HG03097 (cell line): ENCODE results near the gene RSL24D1.
"Not testable (repeated sequence)": the region's sequence is repeated elsewhere in the genome, so short reads cannot be mapped to it uniquely, and the experiment has no call there.

Experiments used
- ATAC-seq: cut with Tn5 transposase; IDR thresholded peaks from one replicate; pipeline ENCODE4 v1.9.1; 2021; ENCODE audit not compliant: unreplicated experiment, low FRiP score

Gene RSL24D1

DNA sequence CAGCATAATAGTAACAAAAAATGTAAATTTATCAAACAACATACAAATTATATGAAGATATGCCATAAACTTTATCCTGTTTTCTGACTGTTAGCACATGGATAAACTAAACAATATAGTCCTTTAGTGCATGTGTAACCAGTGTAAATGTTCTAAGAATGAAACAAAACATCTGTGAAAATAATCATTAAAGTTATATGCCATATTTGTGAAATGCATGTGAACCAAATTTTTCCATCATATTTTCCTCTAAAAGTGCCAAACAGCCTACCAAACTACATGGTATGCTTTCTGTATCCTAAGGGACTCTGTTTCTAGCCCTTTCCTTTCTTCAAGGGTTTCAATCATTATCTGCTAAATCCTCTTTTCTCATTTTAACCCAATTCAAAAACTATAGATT is 23.9 kb upstream of the RSL24D1 start:
- ATAC-seq = no peak

DNA sequence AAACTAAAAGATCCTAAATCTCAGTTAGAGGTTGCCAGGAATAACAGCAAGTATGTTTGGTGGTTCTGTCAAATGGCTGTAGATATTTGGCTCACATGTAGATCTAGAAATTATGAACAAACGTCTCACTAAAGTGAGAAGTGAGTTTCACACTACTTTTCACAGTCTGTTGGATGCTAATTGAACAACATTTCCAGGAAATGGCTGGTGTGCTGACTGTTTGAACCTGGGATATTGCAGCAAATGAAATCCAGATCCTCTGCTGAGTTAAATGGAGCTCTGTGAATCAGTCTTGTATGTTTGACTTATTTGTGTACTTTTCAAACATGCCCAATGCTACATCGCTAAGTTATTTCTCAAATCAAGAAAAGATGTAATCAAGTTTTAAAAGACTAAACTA is 21.3 kb upstream of the RSL24D1 start:
- ATAC-seq = no peak

DNA sequence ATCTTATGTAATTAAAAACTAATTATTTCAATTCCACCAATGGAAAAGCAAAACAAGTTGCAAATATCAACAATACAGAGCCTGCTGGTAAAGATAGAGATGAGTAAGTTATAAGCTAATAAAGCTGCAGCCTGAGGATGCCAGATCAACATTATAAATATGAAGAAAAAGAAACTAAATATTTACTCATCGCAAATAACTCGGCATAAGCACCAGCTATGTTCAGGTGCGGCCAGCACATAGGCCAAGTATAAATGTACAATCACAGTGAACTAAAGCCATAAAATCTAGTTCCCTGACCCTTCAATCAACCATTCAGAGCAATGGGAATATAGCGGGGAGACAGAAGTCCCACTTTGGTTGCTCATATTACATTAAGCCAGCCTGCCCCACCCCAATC is 7.7 kb upstream of the RSL24D1 start:
- no peak for ATAC-seq

DNA sequence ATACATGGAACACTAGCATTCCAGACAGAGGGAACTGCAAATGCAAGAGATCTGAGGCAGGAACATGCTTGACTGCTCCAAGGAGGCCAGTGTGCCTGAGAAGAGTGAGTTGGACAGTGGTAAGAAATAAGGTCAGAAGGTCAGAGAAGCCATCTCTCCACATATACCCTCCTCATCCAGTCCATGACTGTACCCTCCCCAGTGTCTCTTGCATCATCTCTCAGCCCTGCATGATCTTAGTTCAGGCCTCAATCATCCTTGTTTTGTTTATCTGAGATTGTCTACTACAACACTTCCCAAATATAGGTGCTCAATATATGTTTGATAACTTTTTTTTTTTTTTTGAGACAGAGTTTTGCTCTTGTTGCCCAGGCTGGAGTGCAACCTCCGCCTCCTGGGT is 5.5 kb upstream of the RSL24D1 start:
- ATAC-seq = no peak

DNA sequence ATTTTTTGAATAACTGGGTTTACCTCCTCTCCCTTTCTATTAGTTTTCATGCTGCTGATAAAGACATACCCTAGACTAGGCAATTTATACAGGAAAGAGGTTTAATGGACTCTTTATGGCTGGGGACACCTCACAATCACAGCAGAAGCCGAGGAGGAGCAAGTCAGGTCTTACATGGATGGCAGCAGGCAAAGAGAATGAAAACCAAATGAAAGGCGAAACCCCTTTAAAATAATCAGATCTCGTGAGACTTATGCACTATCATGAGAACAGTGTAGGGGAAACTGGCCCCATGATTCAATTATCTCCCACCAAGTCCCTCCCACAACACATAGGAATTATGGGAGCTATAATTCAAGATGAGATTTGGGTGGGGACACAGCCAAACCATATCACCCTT is 2.0 kb upstream of the RSL24D1 start:
- ATAC-seq = no peak

DNA sequence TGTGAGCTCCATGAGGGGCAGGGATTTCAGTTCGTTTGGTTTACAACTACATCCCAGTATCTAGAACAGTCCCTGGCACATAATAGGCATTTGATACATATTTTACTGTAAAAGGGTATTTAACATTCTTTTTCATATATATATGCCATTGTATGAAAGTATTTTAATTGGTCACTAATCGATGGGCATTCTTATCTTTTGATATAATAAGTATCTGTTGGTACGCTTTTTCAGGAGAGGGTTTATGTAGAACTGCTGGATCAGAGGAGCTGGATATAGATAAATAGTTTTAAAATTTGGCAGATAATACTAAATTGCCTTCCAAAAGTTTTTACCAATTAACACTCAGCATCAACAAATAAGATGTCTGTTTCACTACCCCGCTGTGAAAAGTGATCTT is 978 bp upstream of the RSL24D1 start:
- no peak for ATAC-seq

DNA sequence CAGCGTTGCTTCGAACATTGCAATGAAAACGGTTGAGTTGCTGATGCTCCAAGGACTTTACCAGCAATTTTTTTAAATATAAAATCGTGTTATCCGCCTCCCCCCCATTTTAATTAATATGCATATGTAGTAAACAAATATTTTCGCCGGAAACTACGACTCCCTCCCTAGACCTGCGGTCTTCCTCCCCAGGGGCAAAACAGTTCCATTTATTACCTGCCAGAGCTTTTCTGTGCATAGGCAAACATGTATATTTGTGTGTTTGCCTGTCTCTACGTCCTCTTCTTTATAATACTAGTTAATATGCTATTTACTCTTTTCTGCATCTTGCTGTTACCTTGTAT is 593 bp upstream of the RSL24D1 start:
- peak; percentile 3 for ATAC-seq

DNA sequence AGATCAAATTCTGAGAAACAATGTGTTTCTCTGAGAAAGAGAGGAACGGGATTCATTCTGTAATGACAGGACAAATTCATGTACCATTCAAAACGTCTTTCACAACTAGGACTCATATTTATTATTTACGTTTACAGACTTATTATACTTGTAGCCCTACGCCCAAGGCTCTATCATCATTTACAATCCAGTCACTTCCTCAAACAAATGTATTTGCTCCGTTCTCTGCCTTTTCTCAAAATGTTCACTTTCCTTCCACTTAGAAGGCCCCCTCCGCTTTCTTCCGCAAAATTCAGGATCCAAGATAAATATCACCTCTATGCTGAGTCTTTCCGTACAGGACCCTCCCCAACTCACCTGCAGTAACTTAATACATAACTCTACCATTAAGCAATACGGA is 745 bp downstream of the RSL24D1 start:
- ATAC-seq = no peak

DNA sequence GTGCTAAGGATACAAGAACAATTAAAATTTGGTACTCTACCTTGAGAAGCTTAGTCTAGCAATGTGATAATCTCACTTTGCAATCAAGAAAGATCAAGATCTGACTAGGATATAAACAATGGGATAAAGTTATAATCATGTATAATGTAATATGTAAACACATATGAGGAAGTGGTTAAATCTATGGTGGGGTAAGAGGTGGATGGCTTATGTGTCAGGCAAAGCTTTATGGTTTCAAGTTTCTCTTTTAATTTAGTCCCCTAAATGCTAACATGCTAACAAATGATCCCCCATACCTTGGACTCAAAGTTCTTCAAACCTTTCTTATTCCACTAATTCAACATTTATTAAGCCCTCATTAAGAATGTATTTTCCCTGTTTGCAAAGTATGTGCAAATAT is 2.5 kb downstream of the RSL24D1 start:
- no peak for ATAC-seq

DNA sequence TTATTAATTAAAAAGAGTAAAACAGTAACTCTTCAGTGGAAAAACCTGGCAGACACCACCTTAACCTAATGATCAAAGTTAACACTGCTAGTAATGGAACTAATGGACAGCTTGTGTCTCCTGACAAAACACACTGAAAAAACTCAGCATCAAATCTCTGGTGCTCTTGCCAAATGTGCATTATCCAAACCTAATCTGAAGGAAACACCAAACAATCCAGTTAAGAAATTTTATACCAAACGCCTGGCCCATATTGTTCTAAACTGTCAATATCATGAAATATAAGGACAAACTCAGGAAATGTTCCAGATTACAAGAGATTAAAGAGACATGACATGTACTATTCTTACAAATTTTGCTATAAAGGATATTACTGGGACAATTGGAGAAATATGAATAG is 10.4 kb downstream of the RSL24D1 start:
- no peak for ATAC-seq

DNA sequence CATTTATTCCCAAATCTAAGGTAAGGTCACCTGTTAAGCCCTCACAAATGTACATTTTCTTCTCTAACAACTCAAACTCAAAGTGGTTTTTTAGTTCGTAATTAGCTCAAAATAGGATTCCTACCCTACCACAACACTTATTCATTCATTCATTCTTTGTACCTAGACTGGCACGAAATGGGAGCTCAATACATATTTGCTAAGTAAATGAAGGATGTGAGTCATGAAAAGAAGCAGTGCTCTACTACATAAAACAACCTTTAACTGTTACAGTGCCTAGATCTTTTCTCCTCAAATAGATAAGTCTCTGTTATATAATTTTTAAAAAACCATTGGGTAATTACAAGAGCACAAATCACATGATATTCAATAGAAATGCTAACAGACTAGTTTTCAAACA is 13.1 kb downstream of the RSL24D1 start:
- ATAC-seq = no peak

DNA sequence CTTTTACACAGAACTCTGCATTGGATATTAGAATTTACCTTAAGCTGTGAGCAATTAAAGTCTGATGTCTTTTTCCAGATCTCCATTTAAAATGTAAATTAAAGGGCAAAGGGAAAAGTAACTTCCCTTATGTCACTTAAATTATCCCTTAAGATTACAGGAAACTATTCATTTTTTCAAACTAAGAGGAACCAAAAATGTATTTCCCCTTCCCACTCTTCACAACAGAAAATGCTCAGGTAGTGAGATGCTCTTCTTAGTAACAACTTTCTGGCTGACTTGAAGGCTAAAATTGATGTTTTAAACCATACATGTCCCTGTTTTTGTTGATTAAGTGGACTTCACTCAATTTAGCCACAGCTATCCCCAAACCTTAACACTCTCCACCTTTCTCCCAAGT is 17.6 kb downstream of the RSL24D1 start:
- no peak for ATAC-seq

DNA sequence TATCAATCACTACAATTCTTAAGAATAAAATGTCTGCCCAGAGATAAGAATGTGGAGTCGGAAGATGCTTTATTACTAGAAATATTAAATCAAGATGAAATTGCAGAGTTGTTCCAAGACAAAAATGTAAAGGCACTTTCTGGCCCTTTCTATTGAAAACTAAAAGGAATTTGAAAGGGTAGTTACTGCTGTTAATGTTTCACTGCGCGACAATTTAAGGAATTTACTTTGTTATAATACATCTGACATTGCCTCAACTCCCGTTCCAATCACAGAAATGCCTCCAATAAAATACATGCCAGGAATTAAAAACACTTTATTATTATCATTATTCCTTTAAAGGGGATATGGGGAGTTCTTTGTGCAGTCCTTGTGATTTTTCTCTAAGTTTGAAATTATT is 26.4 kb downstream of the RSL24D1 start:
- ATAC-seq = no peak

DNA sequence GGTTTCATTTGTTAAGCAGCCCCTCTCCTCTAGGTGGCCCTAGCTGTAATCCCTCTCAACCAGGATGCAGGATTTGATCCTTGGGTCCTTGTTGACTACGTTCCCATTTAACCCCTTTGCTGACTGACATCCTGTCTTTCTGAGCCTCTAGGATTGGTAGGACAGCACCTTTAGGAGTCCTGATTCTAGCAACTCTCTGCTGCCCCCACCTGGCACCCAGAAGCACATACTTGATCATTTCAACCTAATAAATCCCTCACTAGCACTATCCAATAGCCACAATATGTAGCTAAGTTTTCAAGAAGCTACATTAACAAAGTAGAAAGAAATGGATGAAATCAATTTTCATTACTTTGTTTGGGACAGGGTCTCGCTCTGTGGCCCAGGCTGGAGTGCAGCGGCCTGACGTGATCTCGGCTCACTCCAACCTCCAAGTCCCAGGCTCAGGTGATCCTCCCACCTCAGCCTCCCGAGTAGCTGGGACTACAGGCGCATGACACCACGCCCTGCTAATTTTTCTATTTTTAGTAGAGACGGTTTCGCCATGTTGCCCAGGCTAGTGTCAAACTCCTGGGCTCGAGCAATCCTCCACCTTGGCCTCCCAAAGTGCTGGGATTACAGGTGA is 28.3 kb downstream of the RSL24D1 start:
- peak; percentile 79 for ATAC-seq

DNA sequence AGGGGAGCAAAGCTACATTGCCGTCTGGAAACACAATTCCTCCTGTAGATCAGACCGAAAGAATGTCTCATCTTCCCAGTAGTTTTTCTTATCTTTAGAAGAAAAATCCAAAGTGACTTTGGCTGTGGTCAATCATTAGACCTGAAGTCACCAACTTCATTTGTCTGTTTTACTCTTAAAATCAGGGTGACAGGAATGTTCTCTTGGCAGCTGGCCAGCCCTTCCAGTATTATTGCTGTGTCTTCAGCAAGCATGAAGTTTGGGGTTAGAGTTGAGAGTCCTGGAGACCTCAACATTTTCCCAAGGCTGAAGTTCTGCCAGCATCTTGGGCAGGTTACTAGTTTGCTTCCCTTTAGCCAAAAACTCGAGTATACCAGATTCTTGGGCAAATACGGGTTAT is 32.5 kb downstream of the RSL24D1 start:
- ATAC-seq = no peak

DNA sequence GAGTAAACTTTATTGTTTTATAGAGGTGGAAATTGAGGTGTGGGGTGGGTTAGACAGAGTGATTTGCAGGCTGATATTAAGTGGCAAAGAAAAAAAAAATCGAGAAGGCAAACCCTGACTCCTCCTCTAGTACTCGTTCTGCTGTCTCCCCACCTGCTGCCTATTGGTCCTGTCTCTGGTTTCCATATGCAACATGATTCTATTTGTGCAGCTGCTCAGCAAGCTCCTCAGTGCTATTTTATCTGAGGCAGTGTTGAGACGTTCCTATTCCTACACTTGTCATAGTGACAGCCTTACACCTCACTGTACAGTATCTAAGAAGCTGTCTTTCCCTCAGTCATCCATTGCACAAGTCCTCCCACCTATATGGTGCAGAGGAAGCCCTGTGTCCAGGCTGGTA is 45.1 kb downstream of the RSL24D1 start:
- no peak for ATAC-seq

DNA sequence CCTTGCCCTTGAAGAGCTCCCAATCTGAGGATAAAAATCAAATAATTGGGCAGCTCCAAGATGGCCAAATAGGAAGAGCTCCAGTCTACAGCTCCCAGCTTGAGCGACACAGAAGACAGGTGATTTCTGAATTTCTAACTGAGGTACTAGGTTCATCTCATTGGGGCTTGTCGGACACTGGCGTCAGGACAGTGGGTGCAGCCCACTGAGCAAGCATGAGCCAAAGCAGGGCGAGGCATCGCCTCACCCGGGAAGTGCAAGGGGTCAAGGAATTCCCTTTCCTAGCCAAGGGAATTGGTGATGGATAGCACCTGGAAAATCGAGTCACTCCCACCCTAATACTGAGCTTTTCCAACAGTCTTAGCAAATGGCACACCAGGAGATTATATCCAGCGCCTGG is 53.6 kb downstream of the RSL24D1 start:
- not testable (repeated sequence) for ATAC-seq

DNA sequence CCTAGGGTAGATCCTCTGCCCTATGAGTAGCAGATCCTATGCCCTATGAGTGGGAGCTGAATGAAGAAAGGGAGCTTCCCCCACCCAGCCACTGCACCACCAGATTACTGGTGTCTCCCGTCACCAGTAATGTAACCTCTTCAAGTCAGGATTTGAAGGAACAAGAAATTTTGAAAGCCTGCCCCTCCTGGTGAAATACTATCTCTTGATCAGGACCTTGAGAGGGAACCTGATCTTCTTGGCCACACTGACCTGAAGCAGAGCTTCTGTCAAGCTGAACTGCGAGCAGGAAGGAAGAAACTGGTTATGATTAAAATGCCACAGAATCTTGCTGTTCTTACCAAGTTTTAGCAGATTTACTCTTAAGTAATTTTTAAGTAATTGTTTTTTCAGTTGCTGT is 62.8 kb downstream of the RSL24D1 start:
- ATAC-seq = no peak

DNA sequence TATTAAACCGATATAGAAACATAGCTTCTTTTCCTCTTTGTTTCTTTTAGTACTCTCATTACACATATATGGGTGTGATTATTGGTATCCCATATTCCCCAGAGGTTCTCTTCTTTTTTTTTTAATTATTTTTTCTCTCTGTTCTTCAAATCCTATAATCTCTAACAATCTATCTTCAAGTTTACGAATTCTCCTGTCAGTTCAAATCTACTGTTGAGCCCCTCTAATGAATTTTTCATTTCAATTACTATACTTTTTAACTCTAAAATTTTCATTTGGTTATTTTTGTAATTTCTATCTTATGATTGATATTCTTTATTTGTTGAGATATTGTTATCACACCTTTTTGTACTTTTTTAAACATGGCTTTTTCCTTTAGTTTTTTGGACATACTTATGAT is 64.1 kb downstream of the RSL24D1 start:
- no peak for ATAC-seq
